ENCODE measurements around the gene ENTPD8. TPM values are rescaled to one million over a fixed set of nuclear protein-coding genes. Genes with fewer than 3 reads are reported as not detected.
"Not testable (repeated sequence)": the region's sequence is repeated elsewhere in the genome, so short reads cannot be mapped to it uniquely, and the experiment has no call there.

ENTPD8 gene
- total and polyA plus RNA-seq, 7 donors, result 0.71 to 65.3 (median 38.4) TPM; not detected in 3

- no peak for DNase-seq
- H3K4me1 ChIP-seq, result no peaks in the 10 kb centered on the region
- H3K9me3 ChIP-seq, result peaks cover 0 to 7% (median 4%) of the 10 kb centered on the region in 4 donors
- H3K27ac ChIP-seq, result no peak overlapping the region
- TF ChIP-seq, protein P1, sequence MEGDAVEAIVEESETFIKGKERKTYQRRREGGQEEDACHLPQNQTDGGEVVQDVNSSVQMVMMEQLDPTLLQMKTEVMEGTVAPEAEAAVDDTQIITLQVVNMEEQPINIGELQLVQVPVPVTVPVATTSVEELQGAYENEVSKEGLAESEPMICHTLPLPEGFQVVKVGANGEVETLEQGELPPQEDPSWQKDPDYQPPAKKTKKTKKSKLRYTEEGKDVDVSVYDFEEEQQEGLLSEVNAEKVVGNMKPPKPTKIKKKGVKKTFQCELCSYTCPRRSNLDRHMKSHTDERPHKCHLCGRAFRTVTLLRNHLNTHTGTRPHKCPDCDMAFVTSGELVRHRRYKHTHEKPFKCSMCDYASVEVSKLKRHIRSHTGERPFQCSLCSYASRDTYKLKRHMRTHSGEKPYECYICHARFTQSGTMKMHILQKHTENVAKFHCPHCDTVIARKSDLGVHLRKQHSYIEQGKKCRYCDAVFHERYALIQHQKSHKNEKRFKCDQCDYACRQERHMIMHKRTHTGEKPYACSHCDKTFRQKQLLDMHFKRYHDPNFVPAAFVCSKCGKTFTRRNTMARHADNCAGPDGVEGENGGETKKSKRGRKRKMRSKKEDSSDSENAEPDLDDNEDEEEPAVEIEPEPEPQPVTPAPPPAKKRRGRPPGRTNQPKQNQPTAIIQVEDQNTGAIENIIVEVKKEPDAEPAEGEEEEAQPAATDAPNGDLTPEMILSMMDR (IDR thresholded peaks at IDR 0.05), result no peak
- TF ChIP-seq EP300 (IDR thresholded peaks at IDR 0.05), result no peak
- TF ChIP-seq POLR2A (IDR thresholded peaks at IDR 0.05), result no peak
- no peak for TF ChIP-seq POLR2AphosphoS5 (IDR thresholded peaks at IDR 0.05)
- H3K27me3 ChIP-seq, result no peaks in the 10 kb centered on the region
- WGBS, 2 donors, result 84 to 89% methylated on average over 3 of the region's 3 CpGs
- intact Hi-C loops (cut with DNase I), result no loop called here
- no peak overlapping the region for H3K4me3 ChIP-seq
- no peaks in the 10 kb centered on the region for H3K36me3 ChIP-seq
These were observed 34.5 kb upstream of the ENTPD8 start for GRCh38 chr9:137475666-137476065.

GRCh38 chr9:137474271-137474670, 33.1 kb upstream of the ENTPD8 start:
- no peak overlapping the region for H3K4me3 ChIP-seq
- no peaks in the 10 kb centered on the region for H3K27me3 ChIP-seq
- intact Hi-C loops (cut with DNase I), result no loop called here
- no peak for TF ChIP-seq POLR2A (IDR thresholded peaks at IDR 0.05)
- TF ChIP-seq, protein P1 (IDR thresholded peaks at IDR 0.05), result no peak
- no peak for TF ChIP-seq EP300 (IDR thresholded peaks at IDR 0.05)
- no peak for TF ChIP-seq POLR2AphosphoS5 (IDR thresholded peaks at IDR 0.05)
- no peak for DNase-seq
- 95 to 96% methylated on average over 18 of the region's 18 CpGs for WGBS, 2 donors
- peaks cover 0 to 7% (median 4%) of the 10 kb centered on the region in 4 donors for H3K9me3 ChIP-seq
- no peaks in the 10 kb centered on the region for H3K4me1 ChIP-seq
- no peaks in the 10 kb centered on the region for H3K36me3 ChIP-seq
- H3K27ac ChIP-seq, result no peak overlapping the region

- peaks cover 0 to 6% (median 4%) of the 10 kb centered on the region in 4 donors for H3K9me3 ChIP-seq
- H3K27ac ChIP-seq, result no peak overlapping the region
- H3K27me3 ChIP-seq, result no peaks in the 10 kb centered on the region
- DNase-seq, result no peak
- no peaks in the 10 kb centered on the region for H3K36me3 ChIP-seq
- intact Hi-C loops (cut with DNase I), result no loop called here
- no peaks in the 10 kb centered on the region for H3K4me1 ChIP-seq
- TF ChIP-seq POLR2A (IDR thresholded peaks at IDR 0.05) (no peak), POLR2AphosphoS5 (IDR thresholded peaks at IDR 0.05) (no peak), EP300 (IDR thresholded peaks at IDR 0.05) (no peak)
- TF ChIP-seq, protein P1 (IDR thresholded peaks at IDR 0.05), result no peak
- H3K4me3 ChIP-seq, result no peak overlapping the region
- WGBS, 2 donors, result 46 to 86% methylated on average over 7 of the region's 7 CpGs
These were observed 29.6 kb upstream of the ENTPD8 start for GRCh38 chr9:137470785-137471184.

- 94 to 96% methylated on average over 7 of the region's 7 CpGs for WGBS, 2 donors
- no peaks in the 10 kb centered on the region for H3K27me3 ChIP-seq
- H3K4me3 ChIP-seq, result no peak overlapping the region
- no peaks in the 10 kb centered on the region for H3K4me1 ChIP-seq
- intact Hi-C loops (cut with DNase I), result no loop called here
- H3K27ac ChIP-seq, result no peak overlapping the region
- no peaks in the 10 kb centered on the region for H3K9me3 ChIP-seq
- TF ChIP-seq POLR2A (IDR thresholded peaks at IDR 0.05), result no peak
- TF ChIP-seq POLR2AphosphoS5 (IDR thresholded peaks at IDR 0.05), result no peak
- TF ChIP-seq, protein P1 (IDR thresholded peaks at IDR 0.05), result no peak
- TF ChIP-seq EP300 (IDR thresholded peaks at IDR 0.05), result no peak
- no peak for DNase-seq
- H3K36me3 ChIP-seq, result no peaks in the 10 kb centered on the region
These were observed 26.7 kb upstream of the ENTPD8 start for GRCh38 chr9:137467896-137468295.

GRCh38 chr9:137467161-137467581, 26.0 kb upstream of the ENTPD8 start:
- Histone ChIP-seq H3K4me1 (no peaks in the 10 kb centered on the region), H3K27me3 (no peaks in the 10 kb centered on the region), H3K27ac (no peak overlapping the region), H3K9me3 (no peaks in the 10 kb centered on the region), H3K4me3 (no peak overlapping the region), H3K36me3 (no peaks in the 10 kb centered on the region)
- intact Hi-C loops (cut with DNase I), result no loop called here
- TF ChIP-seq POLR2AphosphoS5 (IDR thresholded peaks at IDR 0.05), result no peak
- TF ChIP-seq, protein P1 (IDR thresholded peaks at IDR 0.05), result no peak
- TF ChIP-seq POLR2A (IDR thresholded peaks at IDR 0.05), result no peak
- no peak for TF ChIP-seq EP300 (IDR thresholded peaks at IDR 0.05)
- 93 to 95% methylated on average over 16 of the region's 16 CpGs for WGBS, 2 donors
- no peak for DNase-seq

GRCh38 chr9:137466389-137467085, 25.4 kb upstream of the ENTPD8 start:
- DNase-seq; H3K27me3 ChIP-seq; H3K4me3 ChIP-seq; H3K36me3 ChIP-seq; H3K27ac ChIP-seq; H3K9me3 ChIP-seq; H3K4me1 ChIP-seq; intact Hi-C loops (cut with DNase I): not testable (repeated sequence)
- WGBS, 2 donors, result 92 to 94% methylated on average over 35 of the region's 35 CpGs

All from sigmoid colon (tissue), 7 donors.